OCI-LY7 (cell line): ENCODE results near the gene MIS12. TPM values are rescaled to one million over a fixed set of nuclear protein-coding genes. Genes with fewer than 3 reads are reported as not detected.
A peak's percentile ranks its signal among the peaks of the same experiment; 100 is the strongest.

Source experiments
- BruUV-seq: library from RNA; stranded (reverse); fragments of 400-500 nt; replicated peaks from 2 replicates; lab custom pipeline; 2021; lab: Mats Ljungman, UMichigan
- CTCF ChIA-PET: fragments of 300-600 bp; sonication (Branson Sonifier 250); formaldehyde crosslinking; loops from one replicate; lab custom pipeline; 2022; ENCODE audit warnings: antibody characterized with exemption; ENCODE audit not compliant: unreplicated experiment; lab: Charles Lee
- POLR2A ChIA-PET: fragments of 300-600 bp; sonication (Branson Sonifier 250); formaldehyde crosslinking; loops from one replicate; lab custom pipeline; 2022; ENCODE audit warnings: antibody characterized with exemption; lab: Charles Lee
- DNase-seq: peaks from one replicate; pipeline ENCODE4 v3.0.0-alpha.2; 2015; ENCODE audit warnings: low spot score
- H2AFZ ChIP-seq: fragments of 200-600 bp; sonication (generic), shearing (Covaris generic); 2 replicates; pipeline ENCODE4 v1.6.1; 2014; ENCODE audit warnings: mild to moderate bottlenecking, antibody characterized with exemption, low read length, moderate library complexity
- H3K27ac ChIP-seq: fragments of 200-600 bp; sonication (generic); 2 replicates; pipeline ENCODE4 v1.5.1; 2014; ENCODE audit warnings: mixed run types, low read depth, mild to moderate bottlenecking, moderate library complexity, low read length, inconsistent platforms; ENCODE audit not compliant: poor library complexity, severe bottlenecking
- H3K36me3 ChIP-seq: fragments of 200-600 bp; sonication (generic); 2 replicates; pipeline ENCODE4 v1.6.1; 2014; ENCODE audit warnings: mild to moderate bottlenecking, antibody characterized with exemption, low read length, moderate library complexity, mixed read lengths; ENCODE audit not compliant: insufficient read depth
- H3K4me1 ChIP-seq: fragments of 200-600 bp; sonication (generic); 2 replicates; pipeline ENCODE4 v1.5.1; 2014; ENCODE audit warnings: mild to moderate bottlenecking, low read length; ENCODE audit not compliant: insufficient read depth, poor library complexity, severe bottlenecking
- H3K4me2 ChIP-seq: fragments of 200-600 bp; sonication (generic); 2 replicates; pipeline ENCODE4 v1.6.1; 2014; ENCODE audit warnings: mild to moderate bottlenecking, low read length
- H3K4me3 ChIP-seq: fragments of 200-600 bp; sonication (generic); 2 replicates; pipeline ENCODE4 v1.5.1; 2014; ENCODE audit warnings: mild to moderate bottlenecking, low read depth, low read length; ENCODE audit not compliant: poor library complexity, severe bottlenecking
- H3K79me2 ChIP-seq: fragments of 200-600 bp; sonication (generic); 2 replicates; pipeline ENCODE4 v1.6.1; 2016; ENCODE audit warnings: low read depth, mild to moderate bottlenecking, low read length, moderate library complexity, mixed read lengths; ENCODE audit not compliant: insufficient read depth
- H3K9me2 ChIP-seq: fragments of 200-600 bp; sonication (generic); 2 replicates; pipeline ENCODE4 v1.6.1; 2016; ENCODE audit warnings: mild to moderate bottlenecking, low read length, mixed read lengths; ENCODE audit not compliant: insufficient read depth
- H3K9me3 ChIP-seq: fragments of 200-600 bp; sonication (generic); 2 replicates; pipeline ENCODE4 v1.6.1; 2014; ENCODE audit warnings: mild to moderate bottlenecking, mixed run types, low read length, mixed read lengths
- H4K20me1 ChIP-seq: fragments of 200-600 bp; sonication (generic); 2 replicates; pipeline ENCODE4 v1.6.1; 2014; ENCODE audit warnings: mild to moderate bottlenecking, antibody characterized with exemption, low read length, moderate library complexity, mixed read lengths; ENCODE audit not compliant: insufficient read depth
- EZH2phosphoT487 ChIP-seq: fragments of 200-600 bp; sonication (generic); IDR thresholded peaks from 2 replicates; pipeline ENCODE4 v1.6.1; 2018; ENCODE audit warnings: low read depth, borderline replicate concordance, mild to moderate bottlenecking, mixed run types, antibody characterized with exemption, low read length, moderate library complexity, mixed read lengths
- intact Hi-C: fragments of 100-400 bp; cut with micrococcal nuclease; formaldehyde crosslinking; loops from one replicate; pipeline ENCODE4 v1.10.0; 2022; ENCODE audit not compliant: unreplicated experiment
- total RNA-seq, 2 experiments: library from RNA; depleted of rRNA in 1 of 2; stranded (reverse); fragments of >200 nt in 1 of 2; shearing (Covaris generic) in 1 of 2; gene quantifications; 2 replicates each; pipeline ENCODE4 v1.2.3, GENCODE V29; 2014 to 2022
- TF ChIP-seq, protein P1 (sequence below): fragments of 200-600 bp; sonication (generic); conservative IDR thresholded peaks from 2 replicates; pipeline ENCODE4 v1.5.1; 2014; ENCODE audit warnings: mild to moderate bottlenecking, antibody characterized with exemption, low read length, moderate library complexity, mixed read lengths

The MIS12 gene
- total RNA-seq, 2 experiments from 2014 or later: 26.4 to 35.0 TPM

- peaks cover 52% of the 10 kb centered on the region for H3K36me3 ChIP-seq
- intact Hi-C loops: loop anchor here (2.0 kb wide), 2 partner anchors 29 to 49 kb away; partner anchors contain the start of genes C1QBP and NUP88
- H4K20me1 ChIP-seq: peaks cover 19% of the 10 kb centered on the region
- H3K79me2 ChIP-seq: peaks cover 56% of the 10 kb centered on the region
- ChIA-PET POLR2A (interaction anchor here (0.6 to 1.7 kb wide), 5 partner anchors 12 to 1325 kb away, joined by 3 to 8 read pairs (median 4); partner anchors contain the start of genes DERL2 and MIS12), CTCF (interaction anchor here (1.0 kb wide), 1 partner anchor 29 kb away, joined by 3 read pairs; the partner anchor contains the start of gene C1QBP)
- no peaks in the 10 kb centered on the region for H3K9me2 ChIP-seq
- peak; percentile 27 for DNase-seq
- TF ChIP-seq, protein P1, sequence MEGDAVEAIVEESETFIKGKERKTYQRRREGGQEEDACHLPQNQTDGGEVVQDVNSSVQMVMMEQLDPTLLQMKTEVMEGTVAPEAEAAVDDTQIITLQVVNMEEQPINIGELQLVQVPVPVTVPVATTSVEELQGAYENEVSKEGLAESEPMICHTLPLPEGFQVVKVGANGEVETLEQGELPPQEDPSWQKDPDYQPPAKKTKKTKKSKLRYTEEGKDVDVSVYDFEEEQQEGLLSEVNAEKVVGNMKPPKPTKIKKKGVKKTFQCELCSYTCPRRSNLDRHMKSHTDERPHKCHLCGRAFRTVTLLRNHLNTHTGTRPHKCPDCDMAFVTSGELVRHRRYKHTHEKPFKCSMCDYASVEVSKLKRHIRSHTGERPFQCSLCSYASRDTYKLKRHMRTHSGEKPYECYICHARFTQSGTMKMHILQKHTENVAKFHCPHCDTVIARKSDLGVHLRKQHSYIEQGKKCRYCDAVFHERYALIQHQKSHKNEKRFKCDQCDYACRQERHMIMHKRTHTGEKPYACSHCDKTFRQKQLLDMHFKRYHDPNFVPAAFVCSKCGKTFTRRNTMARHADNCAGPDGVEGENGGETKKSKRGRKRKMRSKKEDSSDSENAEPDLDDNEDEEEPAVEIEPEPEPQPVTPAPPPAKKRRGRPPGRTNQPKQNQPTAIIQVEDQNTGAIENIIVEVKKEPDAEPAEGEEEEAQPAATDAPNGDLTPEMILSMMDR: no peak
- no peak for TF ChIP-seq EZH2phosphoT487
- no peaks in the 10 kb centered on the region for H3K9me3 ChIP-seq
- H2AFZ ChIP-seq: peak overlapping the region; percentile 26; the same call in 1 of the 2 replicates
- H3K27ac ChIP-seq: peak overlapping the region; percentile 45
- H3K4me2 ChIP-seq: peak overlapping the region; percentile 88
- peaks cover 24% of the 10 kb centered on the region for H3K4me1 ChIP-seq
- peak overlapping the region; percentile 86 for H3K4me3 ChIP-seq
- BruUV-seq: no TSS peak
Measured at GRCh38 chr17:5468075-5468473, 18.3 kb upstream of the MIS12 start.

DNA sequence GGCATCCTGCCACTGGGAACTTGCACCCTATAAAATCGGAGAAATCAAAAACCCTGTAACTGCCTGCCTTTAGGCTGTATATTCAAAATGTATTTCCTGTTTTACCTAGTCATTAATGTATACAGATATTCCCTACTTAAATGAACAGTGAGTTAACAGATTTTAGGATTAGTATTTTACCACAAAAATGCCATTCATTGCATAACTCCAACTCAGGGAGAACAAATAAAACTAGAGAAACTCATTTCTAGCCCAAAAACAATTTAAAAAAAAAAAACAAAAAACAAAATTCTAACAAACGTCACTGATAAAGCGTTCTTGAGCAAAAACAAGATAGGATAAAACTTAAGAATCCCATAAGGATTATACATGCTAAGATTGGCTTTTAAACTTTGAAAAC lies 13.9 kb upstream of the MIS12 start:
- DNase-seq: no peak
- Histone ChIP-seq H2AFZ (no peak overlapping the region), H3K4me3 (no peak overlapping the region), H3K79me2 (peaks cover 11% of the 10 kb centered on the region), H3K9me3 (no peaks in the 10 kb centered on the region), H3K9me2 (no peaks in the 10 kb centered on the region), H3K36me3 (peaks cover 58% of the 10 kb centered on the region), H3K4me2 (no peak overlapping the region), H3K4me1 (no peaks in the 10 kb centered on the region), H3K27ac (no peak overlapping the region), H4K20me1 (no peaks in the 10 kb centered on the region)
- POLR2A ChIA-PET: no interaction called here
- no TSS peak for BruUV-seq
- intact Hi-C loops: no loop called here
- TF ChIP-seq, protein P1: no peak
- no peak for TF ChIP-seq EZH2phosphoT487
- CTCF ChIA-PET: no interaction called here

DNA sequence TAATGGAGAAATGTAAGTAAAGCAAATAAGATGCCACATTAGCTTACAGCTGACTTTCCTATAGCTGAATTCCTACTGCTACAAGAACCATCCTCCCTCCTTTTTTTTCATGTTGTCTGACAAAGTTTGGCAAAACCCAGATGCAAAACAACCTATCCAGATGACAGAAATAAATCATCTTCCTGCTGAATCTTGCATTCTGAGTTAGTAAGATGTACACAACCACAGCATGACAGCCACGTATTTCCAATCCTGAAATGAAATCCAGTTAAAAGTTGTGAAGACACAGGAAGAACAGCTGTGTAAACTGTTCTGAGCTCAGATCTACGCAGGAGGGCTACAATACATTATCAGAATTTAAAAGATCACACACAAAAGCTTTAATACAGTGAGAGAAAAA lies 12.5 kb upstream of the MIS12 start:
- Histone ChIP-seq H3K4me3 (no peak overlapping the region), H3K36me3 (peaks cover 72% of the 10 kb centered on the region), H3K4me2 (no peak overlapping the region), H2AFZ (no peak overlapping the region), H3K9me3 (no peaks in the 10 kb centered on the region), H3K9me2 (no peaks in the 10 kb centered on the region), H3K4me1 (no peaks in the 10 kb centered on the region), H4K20me1 (no peaks in the 10 kb centered on the region), H3K79me2 (no peaks in the 10 kb centered on the region), H3K27ac (no peak overlapping the region)
- CTCF ChIA-PET: no interaction called here
- intact Hi-C loops: no loop called here
- POLR2A ChIA-PET: interaction anchor here (1.2 kb wide), 1 partner anchor 12 kb away, joined by 3 read pairs; the partner anchor contains the start of genes DERL2 and MIS12
- TF ChIP-seq EZH2phosphoT487: no peak
- TF ChIP-seq, protein P1: no peak
- no peak for DNase-seq
- no TSS peak for BruUV-seq
